ENCODE data around the gene NR3C1.
A peak's percentile ranks its signal among the peaks of the same experiment; 100 is the strongest.

Gene NR3C1

GRCh38 chr5:143302341-143303045 lies 101.0 kb downstream of the NR3C1 start:
- DNase-seq = no peak

DNA sequence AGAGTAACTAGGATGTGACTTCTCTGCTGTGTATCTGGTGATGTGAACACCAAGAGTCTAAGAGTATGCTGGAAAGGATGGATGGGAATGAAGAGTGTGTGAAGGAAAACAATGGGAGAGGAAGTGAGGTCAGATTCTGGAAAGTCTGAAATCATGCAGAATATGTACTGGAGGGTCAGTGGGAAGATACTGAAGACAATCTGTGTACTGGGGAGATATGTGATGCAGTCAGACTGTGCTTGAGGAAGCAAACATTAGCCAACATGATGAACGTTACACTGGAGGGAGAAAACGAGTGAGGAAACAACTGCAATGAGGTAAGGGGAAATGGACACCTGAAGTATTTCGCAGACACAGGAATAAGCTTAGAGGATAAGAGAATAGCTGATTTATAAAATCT lies 105.7 kb downstream of the NR3C1 start:
- no peak for DNase-seq

GRCh38 chr5:143290125-143290524 lies 113.4 kb downstream of the NR3C1 start:
- DNase-seq = no peak

DNA sequence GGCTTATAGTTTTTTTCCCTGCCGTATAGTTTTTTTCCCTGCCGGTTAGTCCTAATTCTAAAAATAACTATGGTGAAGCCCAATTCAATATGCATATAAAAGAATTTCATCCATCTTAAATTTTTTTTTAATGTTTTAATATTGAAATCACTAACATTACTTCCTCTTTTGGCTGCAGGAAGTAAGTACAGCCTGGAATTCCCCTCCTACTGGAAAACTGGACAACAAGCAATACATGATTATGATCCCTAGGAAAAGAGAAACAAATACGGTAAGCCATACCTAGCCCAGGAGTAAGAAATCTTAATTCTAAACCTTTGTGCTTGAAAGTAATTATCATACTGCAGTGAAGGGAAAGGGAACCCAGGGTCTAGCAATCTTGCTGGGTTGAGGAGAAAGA lies 119.0 kb downstream of the NR3C1 start:
- no peak for DNase-seq

- DNase-seq = no peak
Measured at GRCh38 chr5:143284002-143284401, 119.5 kb downstream of the NR3C1 start.

DNA sequence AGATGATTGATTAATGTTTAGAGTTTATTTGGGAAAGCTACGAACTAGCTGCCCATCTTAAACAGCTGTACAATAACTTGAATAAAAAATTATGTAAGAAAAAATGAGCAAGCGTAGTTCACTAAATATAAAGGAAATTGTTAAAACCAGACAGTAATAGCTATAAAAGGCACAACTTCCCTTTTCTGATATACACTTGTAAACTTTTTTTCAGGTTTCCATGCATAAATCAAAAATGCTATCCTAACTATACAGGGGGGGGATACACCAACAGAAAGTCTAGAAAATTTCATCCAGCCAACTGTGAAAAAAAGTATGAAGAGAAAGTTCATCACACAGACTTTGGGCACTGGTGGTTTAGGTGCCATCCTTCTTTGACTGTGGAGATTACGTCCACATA lies 122.3 kb downstream of the NR3C1 start:
- no peak for DNase-seq

- no peak for DNase-seq
Measured at GRCh38 chr5:143279698-143280097, 123.8 kb downstream of the NR3C1 start.

- DNase-seq = no peak
Measured at GRCh38 chr5:143277536-143277935, 126.0 kb downstream of the NR3C1 start.

DNA sequence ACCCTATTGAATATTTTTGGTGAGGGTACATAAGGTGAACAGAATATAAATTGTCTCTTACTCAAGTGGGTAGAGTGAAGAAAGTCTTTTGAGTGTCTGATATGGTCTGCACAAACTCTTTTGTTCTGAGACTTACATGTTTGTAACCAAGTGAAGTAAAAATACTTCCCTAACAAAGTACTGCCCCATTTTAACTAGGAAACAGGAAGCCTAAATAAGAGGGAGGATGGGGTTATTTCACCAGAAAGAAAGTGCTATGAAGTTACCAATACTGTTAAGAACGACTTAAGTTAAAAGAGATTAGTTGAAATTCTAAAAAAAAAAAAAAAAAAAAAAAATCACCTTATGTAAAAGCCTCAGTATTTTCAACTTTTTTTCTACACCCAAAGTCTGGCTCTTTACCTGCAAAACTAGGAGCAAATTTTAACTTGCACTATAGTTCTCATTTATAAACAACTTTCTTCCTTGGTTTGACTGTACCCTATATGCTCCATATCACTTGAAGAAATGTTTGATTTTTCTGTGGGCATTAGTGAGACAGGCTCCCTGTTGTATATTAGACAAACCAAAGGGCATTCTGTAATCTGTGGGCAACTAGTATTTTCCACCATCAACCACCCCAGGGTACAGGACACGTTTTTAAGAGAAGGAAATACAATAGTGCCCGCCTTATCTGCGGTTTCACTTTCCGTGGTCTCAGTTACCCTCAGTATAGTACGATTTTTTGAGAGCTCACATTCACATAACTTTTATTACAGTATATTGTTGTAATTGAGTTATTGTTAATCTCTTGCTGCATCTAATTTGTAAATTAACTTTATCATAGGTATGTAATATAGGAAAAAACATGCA lies 127.7 kb downstream of the NR3C1 start:
- DNase-seq = no peak

GRCh38 chr5:143274952-143275351 lies 128.5 kb downstream of the NR3C1 start:
- DNase-seq = no peak

DNA sequence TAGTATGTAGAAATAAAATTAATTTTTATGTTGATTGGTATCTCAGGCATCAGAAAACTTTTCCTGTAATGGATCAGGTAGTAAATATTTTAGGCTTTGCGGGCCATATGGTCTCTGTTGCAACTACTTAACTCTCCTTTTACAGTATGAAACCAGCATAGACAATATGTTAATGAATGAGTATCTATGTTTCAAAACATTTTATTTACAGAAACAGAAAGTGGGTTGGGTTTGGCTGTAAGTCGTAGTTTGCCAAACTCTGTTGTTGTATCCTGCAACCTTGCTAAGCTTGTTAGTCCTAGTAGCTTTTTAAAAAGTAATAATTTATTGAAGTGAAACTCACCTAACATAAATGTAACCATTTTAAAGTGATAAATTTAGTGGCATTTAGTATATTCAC lies 132.1 kb downstream of the NR3C1 start:
- DNase-seq = no peak

DNA sequence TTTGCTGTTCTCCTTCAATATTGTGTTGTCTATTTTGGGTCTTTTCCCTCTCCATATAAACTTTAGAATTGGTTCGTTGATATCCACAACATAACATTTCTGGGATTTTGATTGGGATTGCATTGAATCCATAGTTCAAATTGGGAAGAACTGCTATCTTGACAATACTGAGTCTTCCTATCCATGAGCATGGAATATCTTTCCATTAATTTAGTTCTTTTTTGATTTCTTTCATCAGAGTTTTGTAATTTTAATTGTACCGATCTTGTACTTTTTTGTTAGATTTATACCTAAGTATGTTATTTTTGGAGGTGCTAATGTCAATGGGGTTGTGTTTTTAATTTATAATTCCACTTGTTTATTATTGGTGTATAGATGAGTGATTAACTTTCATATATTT lies 135.1 kb downstream of the NR3C1 start:
- DNase-seq = no peak

DNA sequence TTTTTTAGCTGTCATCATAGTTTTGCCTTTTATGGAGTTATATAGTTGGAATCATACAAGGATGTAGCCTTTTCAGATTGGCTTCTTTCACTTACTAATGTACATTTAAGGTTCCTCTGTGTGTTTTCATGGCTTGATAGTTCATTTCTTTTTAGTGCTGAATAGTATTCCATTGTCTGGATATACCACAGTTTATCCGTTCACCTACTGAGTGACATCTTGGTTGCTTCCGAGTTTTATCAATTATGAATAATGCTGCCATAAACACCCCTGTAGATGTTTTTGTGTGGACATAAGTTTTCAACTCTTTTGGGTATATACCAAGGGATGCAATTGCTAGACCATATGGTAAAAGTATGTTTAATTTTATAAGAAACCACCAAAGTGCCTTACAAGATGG lies 136.3 kb downstream of the NR3C1 start:
- no peak for DNase-seq

DNA sequence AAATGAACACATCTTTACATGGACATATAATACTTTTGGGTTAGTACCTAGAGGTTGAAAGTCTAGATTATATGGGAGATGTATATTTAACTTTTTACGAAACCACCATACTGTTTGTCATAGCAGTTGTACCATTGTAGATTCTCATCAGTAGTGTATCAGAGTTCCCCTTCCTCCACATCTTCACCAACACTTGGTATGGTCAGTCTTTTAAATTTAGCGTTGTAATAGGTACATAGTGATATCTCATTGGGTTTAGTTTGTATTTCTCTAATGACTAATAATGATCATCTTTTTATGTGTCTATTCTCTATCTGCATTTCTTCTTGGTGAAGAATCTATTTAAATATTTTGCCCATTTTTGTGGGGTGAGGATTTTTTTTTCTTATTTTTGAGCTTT lies 137.5 kb downstream of the NR3C1 start:
- DNase-seq = no peak

DNA sequence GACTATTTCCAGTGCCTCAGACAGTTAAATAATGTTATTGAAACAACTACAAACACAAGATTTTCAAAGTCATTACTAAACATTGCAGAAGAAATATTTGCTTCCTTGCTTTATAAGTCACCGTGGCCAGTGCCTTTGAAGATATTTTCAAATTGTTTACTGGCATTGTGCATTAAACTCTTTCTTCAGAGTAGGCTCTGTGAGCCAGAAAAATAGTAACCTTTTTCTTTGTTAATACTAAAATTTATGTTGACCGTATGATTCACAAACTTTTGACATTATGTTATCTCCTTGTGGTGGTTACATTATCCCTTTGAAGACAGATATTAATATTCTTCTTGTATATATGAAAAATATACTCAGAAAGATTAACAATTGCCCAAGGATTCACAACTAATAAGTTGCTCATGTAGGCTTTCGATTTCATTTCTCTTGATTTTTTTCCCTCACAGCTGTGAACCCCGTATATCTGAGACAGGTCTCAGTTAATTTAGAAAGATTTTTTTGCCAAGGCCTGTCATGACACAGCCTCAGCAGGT lies 140.1 kb downstream of the NR3C1 start:
- no peak for DNase-seq

- peak; percentile 11 for DNase-seq
Measured at GRCh38 chr5:143262393-143263174, 140.9 kb downstream of the NR3C1 start.

DNA sequence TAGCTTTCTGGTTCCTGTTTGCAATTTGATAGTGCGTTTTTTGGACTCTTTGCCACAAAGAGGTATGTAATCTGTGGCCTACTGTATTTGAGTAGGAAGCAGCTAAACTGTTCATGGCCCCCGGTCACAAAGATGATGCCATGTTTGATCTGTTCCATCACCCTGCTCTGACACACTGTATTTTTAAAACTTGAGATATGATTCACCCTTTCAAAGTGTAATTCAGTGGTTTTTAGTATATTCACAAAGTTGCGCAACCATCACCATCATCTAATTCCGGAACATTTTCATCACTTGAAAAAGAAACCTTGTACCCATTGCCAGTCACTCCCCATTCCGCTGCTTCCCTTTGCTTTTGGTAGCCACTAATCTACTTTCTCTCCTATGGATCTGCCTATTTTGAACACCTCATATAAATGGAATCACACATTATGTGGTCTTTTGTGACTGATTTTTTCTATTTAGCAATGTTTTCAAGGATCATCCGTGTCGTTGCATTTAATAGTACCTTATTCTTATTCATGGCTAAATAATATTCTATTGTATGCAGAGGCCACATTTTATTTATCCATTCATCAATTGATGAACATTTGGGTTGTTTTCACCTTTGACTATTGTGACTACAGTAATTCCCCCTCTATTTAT lies 141.6 kb downstream of the NR3C1 start:
- peak; percentile 32 for DNase-seq

DNA sequence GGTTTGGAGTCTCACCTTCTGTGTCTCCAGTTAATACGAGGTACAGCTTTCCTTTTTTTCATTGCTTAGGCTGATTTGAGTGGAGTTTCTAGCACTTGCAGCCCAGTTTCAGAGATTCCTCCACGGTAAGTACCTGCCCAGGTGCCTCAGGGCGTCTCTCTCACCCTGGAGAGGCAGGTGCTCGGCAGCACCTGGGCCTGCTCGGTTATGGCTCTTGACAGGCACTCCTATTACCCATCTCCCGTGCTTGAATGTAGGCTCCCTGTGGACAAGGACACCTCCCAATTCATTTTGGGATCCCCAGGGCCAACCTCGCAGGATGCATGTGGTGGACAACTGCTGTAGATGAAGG lies 144.3 kb downstream of the NR3C1 start:
- no peak for DNase-seq

GRCh38 chr5:143258559-143259253 lies 144.8 kb downstream of the NR3C1 start:
- no peak for DNase-seq

GRCh38 chr5:143254819-143255218 lies 148.7 kb downstream of the NR3C1 start:
- DNase-seq = no peak

DNA sequence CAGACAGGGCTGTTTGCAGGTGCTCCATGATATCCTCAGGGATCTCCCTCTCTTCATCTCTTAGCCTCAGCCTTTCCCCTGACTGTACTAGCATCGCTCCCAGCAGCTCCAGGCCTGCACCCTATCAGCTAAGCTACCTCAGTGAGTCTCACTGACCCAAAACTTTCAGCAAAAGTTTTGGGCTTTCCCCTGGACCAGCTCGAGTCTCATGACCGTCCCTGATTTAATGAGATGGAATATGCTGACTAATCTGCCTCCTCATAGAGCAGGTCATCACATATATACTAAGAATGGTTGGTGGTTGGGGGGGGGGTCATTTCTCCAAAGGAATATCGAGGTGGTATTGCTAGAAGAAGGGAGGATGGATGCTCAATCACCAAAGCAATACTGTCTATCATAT lies 151.5 kb downstream of the NR3C1 start:
- no peak for DNase-seq

- no peak for DNase-seq
Measured at GRCh38 chr5:143251190-143251589, 152.3 kb downstream of the NR3C1 start.

Measured in activated CD4-positive, alpha-beta T cell treated with anti-CD3 and anti-CD28 coated beads, Interleukin-2, Interleukin-6, amounts not matched to agents 100 ng/mL and 50 ng/mL, durations not matched to agents 16 hours and 8 hours (primary cell).